Panc1 (cell line): ENCODE measurements around the gene UPP1.

Source experiments
- CTCF ChIP-seq: fragments of 450-650 bp; IDR thresholded peaks from 2 replicates; pipeline ENCODE4 v1.5.1; 2017; ENCODE audit warnings: mild to moderate bottlenecking
- POLR2AphosphoS5 ChIP-seq: IDR thresholded peaks from 2 replicates; pipeline ENCODE4 v1.6.1; 2012; ENCODE audit warnings: mild to moderate bottlenecking, low read depth, low read length, moderate library complexity
- REST ChIP-seq, 2 experiments: IDR thresholded peaks; 2 replicates each; pipeline ENCODE4 v1.6.1; 2011 to 2012; ENCODE audit warnings: low read depth in 2 of 2, control low read depth in 1 of 2, low read length in 1 of 2, mild to moderate bottlenecking in 1 of 2, moderate library complexity in 1 of 2; ENCODE audit not compliant: insufficient read depth in 1 of 2
- TCF7L2 ChIP-seq: IDR thresholded peaks from 2 replicates; pipeline ENCODE4 v1.6.1; 2011; ENCODE audit warnings: mild to moderate bottlenecking, low read depth, low read length, inconsistent platforms

DNA sequence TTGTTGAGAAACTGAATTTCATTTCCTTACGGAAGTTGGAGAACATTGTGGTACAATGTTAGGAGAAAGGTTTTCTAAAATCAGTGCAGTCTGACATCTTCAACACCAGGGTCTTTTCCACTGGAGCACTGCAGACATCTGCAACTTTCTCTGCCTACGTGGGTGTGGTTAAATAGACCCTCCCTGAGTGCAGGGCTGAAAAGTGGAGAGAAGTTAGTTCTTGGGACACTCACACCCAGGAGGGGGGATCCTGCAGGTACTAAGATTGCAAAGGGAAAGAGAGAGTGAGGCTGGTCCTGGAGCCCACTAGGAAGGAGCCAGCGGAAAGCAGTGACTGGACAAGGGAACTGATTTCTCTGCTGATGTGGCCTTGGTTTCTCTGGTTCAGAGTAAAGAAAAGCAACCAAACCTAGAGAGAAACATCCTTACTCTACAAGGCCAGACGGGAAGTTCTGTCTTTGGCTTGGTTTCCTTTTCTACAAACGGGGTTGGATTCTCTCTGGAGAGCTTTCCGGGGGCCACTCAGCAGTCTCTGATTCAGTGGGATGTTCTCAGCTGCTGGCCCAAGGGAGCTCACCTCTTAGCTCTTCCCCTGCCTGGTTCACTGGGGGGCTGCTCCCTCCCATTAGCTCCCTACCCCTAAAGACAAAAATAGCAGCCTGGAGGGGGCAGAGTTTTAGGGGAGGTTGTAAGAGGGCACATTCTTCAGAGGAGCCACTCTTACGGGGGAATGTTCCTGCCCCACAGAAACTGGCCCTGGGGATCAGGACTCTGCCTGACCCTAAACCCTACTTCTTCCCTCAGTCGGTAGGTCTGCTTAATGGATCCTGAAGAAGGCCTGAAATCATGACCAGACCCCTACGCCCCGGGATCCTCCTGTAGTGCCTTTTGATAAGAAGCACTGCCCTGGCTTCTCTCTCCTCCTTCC lies 2.7 kb downstream of the UPP1 start:
- TF ChIP-seq POLR2AphosphoS5 (no peak; the same call in 1 of the 2 replicates), CTCF (no peak), REST (IDR thresholded peaks at IDR 0.05; ENCODE audit: insufficient read depth in 1 of 2, low read depth in 2 of 2, low read length in 1 of 2) (no peak), TCF7L2 (no peak)
